GM21619 (cell line): ENCODE data around the gene HIVEP3.

Source experiments
- ATAC-seq: cut with Tn5 transposase; IDR thresholded peaks from one replicate; pipeline ENCODE4 v1.9.1; 2021; ENCODE audit not compliant: unreplicated experiment

HIVEP3 gene

DNA sequence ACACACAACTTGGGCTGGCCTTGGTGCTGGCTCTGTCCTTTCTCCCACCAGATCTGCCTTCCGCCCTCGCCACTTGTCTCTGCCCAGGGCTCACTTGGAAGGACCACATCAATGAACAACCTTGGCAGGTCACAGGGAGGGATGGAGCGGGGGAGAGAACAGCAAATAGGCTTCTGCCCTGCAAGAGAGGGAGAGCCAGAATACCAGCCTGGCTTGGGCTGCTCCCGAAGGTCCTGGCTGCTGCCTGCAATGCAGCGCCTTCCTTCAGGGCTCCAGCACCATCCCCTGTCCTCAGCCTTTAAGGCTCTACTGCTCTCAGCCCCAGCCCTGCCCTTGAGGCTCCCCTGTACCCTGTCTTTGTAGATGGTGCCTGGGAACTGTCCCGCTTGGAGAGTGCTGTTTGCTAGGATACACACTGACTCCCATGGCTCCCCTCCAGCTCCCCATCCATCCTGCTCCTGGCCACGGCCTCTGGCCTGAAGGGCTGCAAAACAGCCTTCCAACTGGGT lies 43.8 kb downstream of the HIVEP3 start:
- no peak for ATAC-seq

DNA sequence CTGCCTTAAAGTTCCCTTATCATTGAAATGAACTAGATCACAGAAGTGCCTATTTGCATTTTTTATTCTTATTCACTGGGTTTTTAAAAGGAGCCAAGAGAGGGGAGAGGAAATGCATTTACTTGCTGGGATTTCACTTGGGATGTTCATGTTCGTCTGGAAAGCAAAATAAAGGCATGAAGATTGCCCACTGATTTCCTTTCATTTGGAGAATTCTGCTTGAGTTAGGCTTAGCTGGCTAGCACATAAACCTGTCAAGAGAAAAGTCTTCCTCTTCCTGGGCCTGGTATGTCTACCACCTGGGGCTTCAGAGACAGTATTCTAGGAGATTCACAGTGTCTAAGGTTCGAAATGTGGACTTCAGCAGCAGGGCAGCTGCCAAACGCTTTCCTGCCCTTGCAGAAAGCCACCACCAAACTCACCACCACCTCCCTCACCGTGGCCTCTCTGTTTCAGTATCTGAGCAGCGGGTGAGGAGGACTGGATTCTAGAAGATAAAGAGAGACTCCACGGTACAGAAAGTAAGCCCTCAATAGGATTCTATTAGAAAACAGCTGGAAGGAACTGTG lies 44.5 kb downstream of the HIVEP3 start:
- ATAC-seq = no peak

DNA sequence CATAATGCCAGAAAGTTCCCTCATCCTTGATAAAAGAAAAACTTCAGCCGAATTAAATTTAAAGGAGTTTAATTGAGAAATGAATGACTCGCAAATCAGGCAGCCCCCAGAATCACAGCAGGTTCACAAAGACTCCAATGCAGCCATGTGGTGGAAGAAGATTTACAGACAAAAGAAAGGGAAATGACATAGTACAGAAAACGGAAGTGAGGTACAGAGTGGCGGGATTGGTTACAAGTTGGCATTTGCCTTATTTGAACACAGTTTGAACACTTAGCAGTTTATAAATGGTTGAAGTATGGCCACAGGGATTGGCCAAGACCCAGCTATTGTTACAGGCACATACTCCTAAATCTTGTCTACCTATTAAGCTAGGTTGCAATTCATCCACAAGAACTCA lies 46.6 kb downstream of the HIVEP3 start:
- no peak for ATAC-seq

DNA sequence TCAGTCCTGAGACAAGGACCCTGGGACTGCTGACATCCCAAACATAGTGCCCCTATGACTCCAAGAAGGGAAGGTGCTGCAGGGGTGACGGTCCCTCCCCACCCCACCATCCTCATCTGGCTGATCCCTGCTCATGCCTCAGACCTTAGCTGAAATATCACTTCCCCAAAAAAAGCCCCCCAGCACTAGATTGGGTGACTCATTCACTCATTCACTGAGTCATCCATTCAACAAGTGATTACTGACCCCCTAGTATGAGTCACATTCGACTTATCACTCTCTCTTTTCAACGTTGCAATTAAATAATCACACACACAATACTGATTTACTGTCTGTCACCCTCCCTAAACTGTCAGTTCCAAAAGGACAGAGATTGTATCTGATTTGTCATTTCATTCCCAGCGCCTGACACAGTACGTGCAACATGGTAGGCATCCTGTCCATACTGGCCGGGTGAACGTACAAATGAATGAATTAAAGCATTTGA lies 48.6 kb downstream of the HIVEP3 start:
- no peak for ATAC-seq

DNA sequence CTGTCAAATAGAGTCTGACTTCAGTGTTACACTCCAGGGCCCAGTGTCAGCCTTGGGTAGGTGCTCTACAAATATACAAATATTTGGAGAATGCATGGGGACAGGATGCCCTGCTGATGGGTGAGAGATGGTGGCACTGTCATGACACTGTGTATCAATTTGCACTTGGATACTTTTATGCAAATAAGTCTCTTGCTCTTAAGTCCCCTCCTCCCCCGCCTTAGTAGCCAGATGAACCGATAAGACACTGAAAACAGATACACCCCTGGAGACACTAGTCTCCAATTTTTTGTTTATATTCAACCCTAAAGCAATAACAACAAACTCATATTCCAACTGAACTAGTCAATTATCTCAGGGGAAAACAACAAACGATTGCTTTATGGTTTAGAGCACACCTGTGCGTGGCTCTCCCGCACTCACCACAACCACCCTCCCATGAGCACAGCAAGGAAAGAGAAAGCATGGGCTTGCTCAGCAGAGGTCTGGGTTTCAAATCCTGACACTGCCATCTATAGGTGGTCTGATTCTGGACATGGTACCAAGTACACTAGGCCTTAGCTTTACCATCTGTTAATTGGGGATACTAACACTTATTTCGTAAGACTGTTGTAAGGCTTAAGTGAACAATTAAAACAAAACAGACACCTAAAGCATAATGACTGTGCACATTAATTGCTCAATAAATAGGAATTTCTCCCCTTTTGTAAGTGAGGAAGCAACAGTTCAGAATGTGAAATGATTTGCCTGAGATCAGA lies 50.3 kb downstream of the HIVEP3 start:
- ATAC-seq = peak; percentile 75

DNA sequence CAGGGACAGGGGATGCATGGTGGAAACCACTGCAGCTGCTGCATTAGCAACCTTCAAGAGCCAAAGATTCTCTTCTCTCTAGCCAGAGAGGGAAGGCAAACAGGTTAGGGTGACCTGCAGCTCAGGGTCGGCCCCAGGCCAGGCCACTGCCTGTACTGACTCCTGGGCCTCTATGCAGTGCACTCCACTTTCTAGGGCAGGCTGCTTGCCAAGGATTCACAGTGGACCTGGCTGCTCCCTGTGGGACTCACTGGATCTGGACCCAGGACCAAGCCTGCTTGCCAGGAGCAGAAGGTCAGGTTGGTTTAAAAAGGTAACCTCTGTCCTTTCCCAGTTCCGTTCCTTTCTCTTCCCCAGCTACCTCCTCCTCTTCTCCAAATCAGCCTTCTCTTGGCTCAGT lies 52.4 kb downstream of the HIVEP3 start:
- ATAC-seq = no peak

DNA sequence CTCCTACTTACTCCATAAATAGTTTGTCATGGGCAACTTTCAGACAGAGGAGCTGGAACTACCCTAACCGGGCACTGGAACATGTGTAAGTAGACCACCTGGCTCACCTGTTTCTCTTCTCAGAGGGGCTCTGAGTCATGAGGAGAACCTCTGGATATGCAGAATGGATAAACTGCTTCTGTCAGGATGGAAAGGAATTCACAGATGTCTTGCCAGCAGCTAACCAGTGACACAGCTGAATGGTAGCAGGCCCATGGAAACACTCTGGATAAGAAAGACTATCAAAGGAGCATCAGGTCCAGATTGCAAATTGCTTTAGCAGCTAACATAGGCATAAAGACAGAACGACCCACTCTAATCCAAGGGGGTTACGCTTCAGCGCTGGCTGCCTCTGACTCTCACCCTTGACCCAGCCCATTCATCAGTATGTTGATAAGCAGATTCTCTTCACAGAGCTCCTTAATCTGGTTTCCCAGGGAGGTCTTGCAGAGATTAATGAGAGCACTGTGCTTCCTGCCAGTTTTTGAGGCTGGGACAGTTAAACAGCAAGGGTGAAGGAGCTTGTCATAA lies 54.2 kb downstream of the HIVEP3 start:
- no peak for ATAC-seq

DNA sequence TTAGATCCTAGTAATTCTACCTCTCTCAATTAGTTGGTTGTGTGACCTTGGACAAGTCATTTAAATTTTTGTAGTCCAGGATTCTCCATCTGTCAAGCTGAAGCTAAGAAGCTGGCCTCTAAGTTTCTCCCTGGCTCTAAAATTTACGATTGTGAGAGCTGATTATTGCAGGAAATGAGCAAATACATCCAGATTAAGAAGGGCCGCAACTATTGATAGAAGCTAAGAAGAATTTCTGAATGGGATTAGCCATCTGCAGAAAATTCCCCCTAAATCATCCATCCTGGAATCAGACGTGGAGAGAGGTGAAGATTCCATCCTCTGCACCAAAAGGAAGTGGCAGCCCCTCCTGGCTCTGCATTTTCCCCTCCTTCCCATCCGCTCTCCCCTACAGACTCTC lies 55.0 kb downstream of the HIVEP3 start:
- ATAC-seq = no peak

DNA sequence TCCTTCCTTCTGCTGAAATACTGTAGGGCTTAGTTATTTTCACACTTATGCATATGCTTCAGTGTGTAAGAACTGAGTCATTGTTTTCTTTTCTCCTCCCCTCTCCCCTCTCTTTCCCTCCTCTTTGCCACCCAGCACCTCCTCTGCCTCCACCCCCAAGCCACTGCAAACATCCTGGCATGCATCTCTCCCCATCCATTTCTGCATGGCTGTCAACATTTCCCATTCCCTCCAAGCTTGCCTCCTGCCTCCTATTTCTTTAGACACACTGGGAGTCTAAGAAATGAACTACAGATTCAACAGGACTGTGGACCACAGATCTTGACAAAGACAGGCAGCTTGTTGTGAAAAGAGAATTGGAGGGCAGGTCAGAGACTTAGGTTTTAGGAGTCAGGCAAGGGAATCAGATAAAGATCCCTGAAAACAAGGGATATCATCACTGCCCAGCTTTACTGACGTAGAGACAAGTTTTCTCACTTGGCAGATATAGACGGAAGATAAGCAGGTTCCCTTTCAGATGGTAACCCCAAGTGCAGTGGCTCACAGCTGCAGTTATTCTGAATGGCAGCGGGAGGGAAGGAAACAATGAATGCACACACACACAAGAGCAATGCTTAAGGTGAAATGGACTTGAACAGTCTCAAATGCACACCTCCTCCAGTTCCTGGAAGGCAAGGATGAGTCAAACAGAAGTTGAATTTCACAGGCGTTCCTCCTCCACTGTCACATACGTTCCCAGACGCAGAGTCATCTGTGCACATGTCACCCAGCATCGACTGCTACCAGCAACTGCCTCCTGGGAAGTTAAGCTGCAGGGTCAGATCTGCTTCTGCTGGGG lies 56.1 kb downstream of the HIVEP3 start:
- no peak for ATAC-seq

DNA sequence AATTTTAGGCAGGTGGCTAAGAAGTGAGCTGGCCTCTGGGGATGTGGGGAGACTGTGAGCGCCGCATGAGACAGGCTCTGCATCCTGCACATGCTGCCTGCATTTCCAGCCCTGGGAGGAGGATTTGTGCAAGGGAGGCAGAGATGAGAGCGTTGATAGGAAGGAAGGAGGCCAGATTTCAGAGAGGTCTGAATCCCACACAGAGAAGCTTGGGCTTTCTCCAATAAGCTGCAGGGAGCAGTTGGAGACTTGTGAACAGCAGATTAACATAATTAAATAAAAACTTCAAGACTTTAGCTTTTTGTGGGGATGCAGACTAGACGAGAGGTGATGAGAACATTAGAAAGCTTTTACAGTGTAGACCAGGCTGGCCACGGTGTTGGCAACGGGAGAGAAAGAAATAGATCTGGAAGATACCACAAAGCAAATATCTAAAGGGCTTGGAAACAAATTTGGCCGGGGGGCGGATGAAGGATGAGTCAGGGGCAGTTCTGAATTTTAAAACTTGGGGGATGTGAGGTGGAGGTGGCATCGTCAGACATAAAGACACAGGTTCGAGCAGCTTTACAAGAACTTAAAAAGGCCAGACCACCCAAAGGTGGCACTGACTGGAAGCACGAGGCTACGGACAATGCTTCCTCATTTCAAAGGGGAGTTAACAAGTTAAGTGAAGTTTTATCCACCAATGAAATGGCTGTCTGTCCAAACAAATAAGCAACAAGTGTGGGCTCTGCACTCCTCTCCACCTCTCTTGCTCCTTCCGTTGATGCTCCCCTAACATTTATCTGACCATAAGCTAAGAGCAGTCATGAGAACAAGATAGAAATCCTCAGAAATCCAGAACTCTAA lies 57.0 kb downstream of the HIVEP3 start:
- no peak for ATAC-seq

DNA sequence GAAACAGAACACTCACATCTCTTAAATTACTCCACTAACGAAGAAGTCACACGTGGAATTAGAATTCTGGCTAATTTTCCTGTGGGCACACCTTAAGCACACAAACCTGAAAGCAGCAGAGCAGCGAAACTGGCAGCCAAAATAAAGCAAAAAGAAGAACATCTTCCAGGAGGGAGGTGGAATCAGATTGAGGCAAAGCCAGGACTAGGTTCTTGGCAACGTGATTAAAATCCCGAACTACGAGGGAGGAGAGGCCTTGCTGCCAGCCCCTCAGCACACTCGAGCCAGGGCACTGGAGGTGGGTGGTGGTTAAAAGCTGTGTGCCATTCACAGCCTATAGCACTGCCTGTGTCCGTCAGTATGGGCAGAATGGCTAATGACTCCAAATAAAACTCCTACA lies 58.0 kb downstream of the HIVEP3 start:
- ATAC-seq = no peak

DNA sequence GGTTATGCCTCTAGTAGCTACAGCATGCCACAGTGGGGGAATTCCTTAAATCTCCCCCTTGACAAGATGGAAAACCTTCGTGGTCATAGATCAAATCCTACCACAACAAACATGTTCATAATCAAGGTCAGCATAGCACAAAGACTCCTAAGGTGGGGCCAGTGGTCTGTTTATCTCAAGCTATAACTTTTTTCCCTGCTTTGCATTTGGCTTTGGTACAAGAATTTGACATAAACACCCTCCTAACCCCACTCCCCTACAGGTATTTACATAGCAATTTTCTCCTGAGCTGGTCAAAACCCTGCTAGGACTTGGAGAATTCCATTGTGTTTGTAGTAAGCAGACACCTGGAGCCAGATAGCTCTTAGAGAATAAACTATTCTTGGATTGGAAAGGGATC lies 58.5 kb downstream of the HIVEP3 start:
- ATAC-seq = no peak

DNA sequence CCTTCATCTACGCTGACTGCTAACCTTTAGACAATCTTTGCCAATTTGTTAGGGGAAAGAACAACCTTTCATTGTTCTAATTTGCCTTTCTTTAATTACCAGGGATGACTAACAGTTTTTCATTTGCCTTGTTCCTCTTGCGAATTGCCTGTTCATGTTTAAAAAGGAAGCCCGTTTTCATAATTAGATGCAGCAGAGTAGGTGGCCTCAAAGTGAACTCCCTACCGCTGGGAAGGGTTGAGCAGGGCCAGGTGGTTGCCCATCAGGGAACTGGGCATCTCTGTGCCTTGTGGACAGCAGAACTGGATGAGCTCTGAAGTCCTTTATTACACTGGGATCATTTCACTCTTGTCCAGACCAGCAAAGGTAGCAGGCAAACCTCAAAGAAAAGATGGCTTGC lies 59.0 kb downstream of the HIVEP3 start:
- ATAC-seq = no peak

DNA sequence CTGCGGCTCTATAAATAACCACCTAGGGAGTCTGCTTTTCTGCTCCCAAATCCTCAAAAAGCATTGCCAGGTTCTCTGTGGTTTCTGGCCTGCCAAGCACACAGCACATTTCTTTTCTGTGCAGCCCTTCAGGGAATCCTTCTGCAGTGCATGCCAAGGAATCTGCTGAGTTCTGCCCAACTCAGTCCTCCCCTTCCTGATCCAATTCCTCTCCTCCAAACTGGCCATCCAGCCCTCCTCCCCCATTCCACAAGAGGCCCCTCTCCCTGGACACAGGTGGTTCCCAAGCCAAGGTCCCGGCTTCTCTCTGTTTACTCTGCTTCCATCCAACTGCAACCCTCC lies 61.8 kb downstream of the HIVEP3 start:
- no peak for ATAC-seq

DNA sequence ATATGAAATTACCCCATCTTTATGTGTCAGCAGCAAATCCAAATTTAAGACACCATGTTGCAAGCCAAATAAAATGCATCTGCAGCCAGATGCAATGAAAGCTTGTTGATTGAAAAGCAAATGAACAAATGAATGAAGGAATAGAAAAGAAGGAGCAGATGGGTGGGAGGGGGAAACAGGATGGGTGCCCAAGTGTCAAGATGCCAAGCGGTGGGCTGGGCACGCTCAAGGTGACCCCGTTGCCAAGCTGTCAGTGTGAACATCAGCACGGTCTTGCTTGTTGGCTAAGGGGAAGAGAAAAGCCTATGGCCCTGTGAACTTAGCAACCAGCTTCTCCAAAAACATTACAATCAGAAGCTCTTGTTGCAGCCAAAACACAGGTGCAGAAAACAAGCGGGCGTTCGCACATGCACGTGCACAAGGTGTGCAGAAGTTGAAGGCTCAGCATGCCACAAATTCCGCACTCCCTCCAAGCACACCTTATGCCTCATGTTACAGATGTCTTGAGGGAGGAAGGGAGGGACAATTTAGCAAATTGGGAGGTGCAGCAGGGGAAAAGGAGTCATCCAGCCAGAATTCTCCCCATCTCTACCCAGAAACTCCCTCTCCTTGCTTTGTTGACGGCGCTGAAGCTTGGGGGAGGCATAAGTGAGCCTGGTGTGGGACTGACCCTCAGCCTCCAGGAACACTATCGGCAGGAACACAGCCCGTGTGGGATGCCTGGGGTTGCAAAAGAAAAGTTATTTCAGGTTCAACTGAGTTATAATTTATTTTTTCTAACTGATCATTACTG lies 62.4 kb downstream of the HIVEP3 start:
- no peak for ATAC-seq

DNA sequence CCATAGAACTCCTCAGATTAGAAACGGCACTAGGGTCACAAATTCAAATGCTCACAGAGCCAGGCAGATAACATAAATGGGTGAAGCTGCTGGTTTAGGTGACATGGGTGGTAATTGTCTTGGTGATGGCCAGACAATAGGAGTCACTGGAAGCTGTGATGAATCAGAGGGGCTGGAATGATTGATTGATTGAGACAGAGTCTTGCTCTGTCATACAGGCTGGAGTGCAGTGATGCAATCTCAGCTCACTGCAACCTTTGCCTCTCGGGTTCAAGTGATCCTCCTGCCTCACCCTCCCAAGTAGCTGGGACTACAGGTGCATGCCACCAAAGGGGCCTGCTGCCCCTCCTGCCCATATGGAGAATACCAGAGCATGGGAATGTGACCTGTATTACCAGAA lies 63.0 kb downstream of the HIVEP3 start:
- no peak for ATAC-seq

DNA sequence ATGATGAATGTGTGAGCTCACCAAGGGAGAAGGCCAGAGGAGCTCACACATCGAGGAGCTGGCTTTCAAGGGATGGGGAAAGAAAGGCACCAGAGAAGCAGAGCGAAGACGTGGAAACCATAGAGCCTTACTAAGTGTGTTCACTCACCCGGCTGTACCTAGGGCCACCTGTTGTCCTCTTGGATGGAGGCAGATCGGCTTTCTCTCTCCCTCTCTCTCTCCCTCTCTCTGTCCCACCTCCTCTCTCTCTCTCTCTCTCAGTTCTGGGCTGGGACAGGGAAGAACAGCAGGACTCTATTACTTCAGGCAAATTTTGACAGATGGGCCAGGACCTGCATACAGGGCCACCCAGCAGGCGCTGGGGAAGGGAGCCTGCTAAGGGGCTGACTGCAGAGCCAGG lies 64.8 kb downstream of the HIVEP3 start:
- no peak for ATAC-seq

DNA sequence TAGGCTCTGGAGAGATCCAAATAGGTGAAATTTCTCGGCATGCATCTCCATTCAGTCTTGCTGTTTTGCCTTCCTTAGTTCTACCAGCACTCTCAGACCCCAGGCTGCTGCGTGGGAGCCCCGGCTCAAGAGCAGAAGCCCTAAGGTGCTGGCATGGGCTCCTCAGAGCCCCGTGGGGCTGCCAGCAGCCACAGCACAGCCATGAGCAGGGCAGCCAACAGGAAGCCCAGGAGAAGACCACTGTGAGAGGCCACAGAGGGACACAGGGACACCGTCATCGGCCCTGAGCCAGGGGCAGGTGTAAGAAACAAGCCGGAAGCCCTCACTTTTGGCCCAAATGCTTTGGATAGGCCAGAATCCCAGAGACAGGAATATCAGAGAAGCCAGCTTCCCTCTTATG lies 66.6 kb downstream of the HIVEP3 start:
- ATAC-seq = no peak

DNA sequence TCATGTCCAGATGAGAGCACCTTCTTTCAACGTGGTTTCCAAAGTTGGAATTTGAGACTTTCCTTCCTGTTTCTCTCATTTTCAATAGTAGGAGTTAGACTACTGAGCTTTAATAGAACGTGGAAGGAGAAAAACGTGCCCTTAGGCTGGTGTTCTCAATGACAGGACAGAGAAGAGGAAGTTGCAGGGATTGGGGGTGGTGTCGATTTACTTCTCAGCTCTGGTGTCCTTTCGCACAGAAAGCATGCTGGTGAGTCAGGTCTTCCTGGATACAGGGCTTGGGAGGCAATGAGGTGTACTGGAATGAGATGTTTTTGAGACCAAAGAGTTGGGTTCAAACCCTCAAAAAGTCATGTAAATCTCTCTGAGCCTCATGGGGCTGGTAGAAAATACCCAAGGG lies 67.1 kb downstream of the HIVEP3 start:
- no peak for ATAC-seq

DNA sequence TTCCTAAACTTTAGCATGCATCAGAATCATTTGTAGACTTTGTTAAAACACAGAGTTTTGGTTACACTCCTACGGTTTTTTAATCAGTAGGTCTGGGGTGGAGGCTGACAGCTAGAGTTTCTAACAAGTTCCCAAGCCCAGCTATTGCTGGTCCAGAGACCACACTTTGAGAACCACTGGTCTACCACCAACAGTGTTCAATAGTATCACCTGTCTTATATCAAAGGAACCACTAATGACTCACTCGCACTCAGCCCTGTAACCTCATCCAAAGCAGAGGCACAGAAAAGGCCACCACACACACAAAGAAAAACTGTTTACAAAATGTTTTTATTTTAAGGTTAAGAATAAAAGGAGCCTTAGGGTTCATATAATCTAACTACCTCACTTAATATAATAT lies 68.7 kb downstream of the HIVEP3 start:
- ATAC-seq = no peak
